ENCODE results near the gene EMILIN1. TPM values are rescaled to one million over a fixed set of nuclear protein-coding genes. Genes with fewer than 3 reads are reported as not detected.

EMILIN1 gene
- total RNA-seq (2022): 0.12 and 0.19 TPM in 2 replicates
- Bru-seq, nascent RNA: percentile 8 among the genes with signal in this experiment
- BruChase-seq, experiment 1, labeled RNA remaining after a 6-hour chase: percentile 8 among the genes with signal in this experiment
- BruChase-seq, experiment 2, labeled RNA remaining after a 2-hour chase: percentile 19 among the genes with signal in this experiment
- long read RNA-seq: 0 reads

GRCh38 chr2:27078267-27079194 lies at the start of gene EMILIN1:
TSS of gene EMILIN1 (plus strand) at chr2:27078615. CDS start at chr2:27079066, 451 bp downstream.
- peaks cover 57% of the 10 kb centered on the region for H3K27me3 Mint-ChIP-seq (ENCODE audit: unreplicated experiment)
- no TSS peak for BruUV-seq (replicated peaks)

GRCh38 chr2:27029051-27029450 lies 49.4 kb upstream of the EMILIN1 start:
- intact Hi-C loops (cut with micrococcal nuclease; ENCODE audit: unreplicated experiment): no loop called here
- H3K36me3 Mint-ChIP-seq (ENCODE audit: insufficient read depth, unreplicated experiment): peaks cover 44% of the 10 kb centered on the region

More at GRCh38 chr2:27078267-27079194, at the start of gene EMILIN1:
- H3K27ac Mint-ChIP-seq (ENCODE audit: unreplicated experiment): no peak within 1 kb of the TSS
- no peak for DNase-seq
- CTCF ChIA-PET: interaction anchor here (0.6 kb wide), 1 partner anchor 233 kb away, joined by 4 read pairs; no protein-coding TSS in a partner anchor
- no peak for TF ChIP-seq CTCF (IDR thresholded peaks at IDR 0.05; ENCODE audit: unreplicated experiment)
- no peak within 1 kb of the TSS for H3K4me3 Mint-ChIP-seq (ENCODE audit: low read depth, unreplicated experiment)
- H3K9me3 Mint-ChIP-seq (ENCODE audit: low read depth, unreplicated experiment): no peaks in the 10 kb centered on the region
- H3K36me3 Mint-ChIP-seq (ENCODE audit: insufficient read depth, unreplicated experiment): peaks cover 5% of the 10 kb centered on the region
- H3K4me1 Mint-ChIP-seq (ENCODE audit: low read depth, unreplicated experiment): peaks cover 13% of the 10 kb centered on the region
- intact Hi-C loops (cut with micrococcal nuclease; ENCODE audit: unreplicated experiment): no loop called here

GRCh38 chr2:27032495-27033252 lies 45.7 kb upstream of the EMILIN1 start, which contains the start of gene TMEM214:
TSS of gene TMEM214 (plus strand) at chr2:27032965. CDS start at chr2:27033016, 51 bp downstream.
- peak; percentile 88 for DNase-seq
- no TSS peak for BruUV-seq (replicated peaks)
- CTCF ChIA-PET: interaction anchor here (0.6 to 1.1 kb wide), 4 partner anchors 18 to 1241 kb away, joined by 3 to 6 read pairs (median 3); no protein-coding TSS in a partner anchor
- Mint-ChIP-seq H3K4me1 (ENCODE audit: low read depth, unreplicated experiment) (peaks cover 26% of the 10 kb centered on the region), H3K9me3 (ENCODE audit: low read depth, unreplicated experiment) (no peaks in the 10 kb centered on the region), H3K4me3 (ENCODE audit: low read depth, unreplicated experiment) (peak within 1 kb of the TSS; percentile 94), H3K27me3 (ENCODE audit: unreplicated experiment) (no peaks in the 10 kb centered on the region), H3K36me3 (ENCODE audit: insufficient read depth, unreplicated experiment) (peaks cover 53% of the 10 kb centered on the region), H3K27ac (ENCODE audit: unreplicated experiment) (peak within 1 kb of the TSS; percentile 61)
- intact Hi-C loops (cut with micrococcal nuclease; ENCODE audit: unreplicated experiment): loop anchor here (2.0 kb wide), 1 partner anchor 18 kb away; the partner anchor contains the start of gene AGBL5
- TF ChIP-seq CTCF (IDR thresholded peaks at IDR 0.05; ENCODE audit: unreplicated experiment): no peak

More at GRCh38 chr2:27029051-27029450, 49.4 kb upstream of the EMILIN1 start:
- no peak for TF ChIP-seq CTCF (IDR thresholded peaks at IDR 0.05; ENCODE audit: unreplicated experiment)
- Mint-ChIP-seq H3K9me3 (ENCODE audit: low read depth, unreplicated experiment) (no peaks in the 10 kb centered on the region), H3K4me3 (ENCODE audit: low read depth, unreplicated experiment) (no peak overlapping the region), H3K27ac (ENCODE audit: unreplicated experiment) (no peak overlapping the region), H3K27me3 (ENCODE audit: unreplicated experiment) (no peaks in the 10 kb centered on the region), H3K4me1 (ENCODE audit: low read depth, unreplicated experiment) (peaks cover 20% of the 10 kb centered on the region)
- BruUV-seq (replicated peaks): no TSS peak
- DNase-seq: no peak
- CTCF ChIA-PET: no interaction called here
